Measurements from ENCODE around the gene ABCC1. TPM values are rescaled to one million over a fixed set of nuclear protein-coding genes. Genes with fewer than 3 reads are reported as not detected.

ABCC1 gene
- total RNA-seq, 1 donor from 2014 or later: 21.8 TPM

- TF ChIP-seq CTCF (IDR thresholded peaks at IDR 0.05; ENCODE audit: unreplicated experiment): no peak
- DNase-seq (ENCODE audit: low spot score): no peak
- Mint-ChIP-seq H3K27ac (ENCODE audit: unreplicated experiment) (no peak overlapping the region), H3K27me3 (ENCODE audit: unreplicated experiment) (peaks cover 3% of the 10 kb centered on the region), H3K36me3 (ENCODE audit: low read depth, unreplicated experiment) (no peaks in the 10 kb centered on the region), H3K4me3 (ENCODE audit: unreplicated experiment) (no peak overlapping the region), H3K9me3 (ENCODE audit: unreplicated experiment) (no peaks in the 10 kb centered on the region), H3K4me1 (ENCODE audit: unreplicated experiment) (peaks cover 7% of the 10 kb centered on the region)
Measured at GRCh38 chr16:16005721-16006120, 56.3 kb downstream of the ABCC1 start.

GRCh38 chr16:16006650-16007049, 57.2 kb downstream of the ABCC1 start:
- Mint-ChIP-seq H3K4me3 (ENCODE audit: unreplicated experiment) (no peak overlapping the region), H3K4me1 (ENCODE audit: unreplicated experiment) (peaks cover 4% of the 10 kb centered on the region), H3K27ac (ENCODE audit: unreplicated experiment) (no peak overlapping the region), H3K27me3 (ENCODE audit: unreplicated experiment) (peaks cover 5% of the 10 kb centered on the region), H3K9me3 (ENCODE audit: unreplicated experiment) (no peaks in the 10 kb centered on the region), H3K36me3 (ENCODE audit: low read depth, unreplicated experiment) (peaks cover 3% of the 10 kb centered on the region)
- no peak for DNase-seq (ENCODE audit: low spot score)
- no peak for TF ChIP-seq CTCF (IDR thresholded peaks at IDR 0.05; ENCODE audit: unreplicated experiment)

GRCh38 chr16:16007743-16008111, 58.3 kb downstream of the ABCC1 start:
- H3K27ac Mint-ChIP-seq (ENCODE audit: unreplicated experiment): no peak overlapping the region
- peaks cover 3% of the 10 kb centered on the region for H3K36me3 Mint-ChIP-seq (ENCODE audit: low read depth, unreplicated experiment)
- no peaks in the 10 kb centered on the region for H3K9me3 Mint-ChIP-seq (ENCODE audit: unreplicated experiment)

GRCh38 chr16:16008666-16009065, 59.2 kb downstream of the ABCC1 start:
- Mint-ChIP-seq H3K4me3 (ENCODE audit: unreplicated experiment) (no peak overlapping the region), H3K9me3 (ENCODE audit: unreplicated experiment) (no peaks in the 10 kb centered on the region), H3K27me3 (ENCODE audit: unreplicated experiment) (peaks cover 10% of the 10 kb centered on the region), H3K4me1 (ENCODE audit: unreplicated experiment) (peaks cover 8% of the 10 kb centered on the region), H3K36me3 (ENCODE audit: low read depth, unreplicated experiment) (peaks cover 3% of the 10 kb centered on the region), H3K27ac (ENCODE audit: unreplicated experiment) (no peak overlapping the region)
- TF ChIP-seq CTCF (IDR thresholded peaks at IDR 0.05; ENCODE audit: unreplicated experiment): no peak
- no peak for DNase-seq (ENCODE audit: low spot score)

More at GRCh38 chr16:16007743-16008111, 58.3 kb downstream of the ABCC1 start:
- Mint-ChIP-seq H3K4me1 (ENCODE audit: unreplicated experiment) (peaks cover 4% of the 10 kb centered on the region), H3K27me3 (ENCODE audit: unreplicated experiment) (peaks cover 5% of the 10 kb centered on the region), H3K4me3 (ENCODE audit: unreplicated experiment) (no peak overlapping the region)
- no peak for TF ChIP-seq CTCF (IDR thresholded peaks at IDR 0.05; ENCODE audit: unreplicated experiment)
- DNase-seq (ENCODE audit: low spot score): no peak

- Mint-ChIP-seq H3K4me1 (ENCODE audit: unreplicated experiment) (peaks cover 8% of the 10 kb centered on the region), H3K9me3 (ENCODE audit: unreplicated experiment) (no peaks in the 10 kb centered on the region), H3K4me3 (ENCODE audit: unreplicated experiment) (no peak overlapping the region), H3K36me3 (ENCODE audit: low read depth, unreplicated experiment) (peaks cover 3% of the 10 kb centered on the region), H3K27me3 (ENCODE audit: unreplicated experiment) (peaks cover 8% of the 10 kb centered on the region), H3K27ac (ENCODE audit: unreplicated experiment) (no peak overlapping the region)
- no peak for TF ChIP-seq CTCF (IDR thresholded peaks at IDR 0.05; ENCODE audit: unreplicated experiment)
- DNase-seq (ENCODE audit: low spot score): no peak
Measured at GRCh38 chr16:16009401-16009800, 60.0 kb downstream of the ABCC1 start.

Data from endothelial cell (in vitro differentiated cells).